IMR-90 (cell line): ENCODE results near the gene CLUH. TPM values are rescaled to one million over a fixed set of nuclear protein-coding genes. Genes with fewer than 3 reads are reported as not detected.

Source experiments
- ATAC-seq: fragments of 200-7000 bp; cut with Tn5 transposase; 2 replicates; pipeline ENCODE4 v1.9.1; 2020; ENCODE audit warnings: low read depth, mild to moderate bottlenecking, moderate library complexity
- BruUV-seq: library from RNA; stranded (reverse); fragments of 400-500 nt; replicated peaks from 2 replicates; lab custom pipeline; 2021; lab: Mats Ljungman, UMichigan
- CTCF ChIA-PET: fragments of 300-600 bp; formaldehyde crosslinking; extraction: SDS; loops from one replicate; lab custom pipeline; 2021; ENCODE audit warnings: antibody characterized with exemption; lab: Yijun Ruan, JAX
- POLR2A ChIA-PET: fragments of 300-600 bp; sonication (Branson Sonifier 250); formaldehyde crosslinking; loops from one replicate; lab custom pipeline; 2022; ENCODE audit warnings: antibody characterized with exemption; ENCODE audit not compliant: unreplicated experiment; lab: Charles Lee
- DNase-seq: peaks from one replicate; pipeline ENCODE4 v3.0.0; 2013
- H2AFZ ChIP-seq: replicated peaks from 2 replicates; pipeline ENCODE3; 2013; ENCODE audit warnings: low read length, mild to moderate bottlenecking; ENCODE audit not compliant: poor library complexity
- H2AK5ac ChIP-seq: 2 replicates; pipeline ENCODE4 v1.6.1; 2013; ENCODE audit warnings: low read depth, low read length, inconsistent platforms
- H2AK9ac ChIP-seq: replicated peaks from 2 replicates; pipeline ENCODE3; 2013; ENCODE audit warnings: mild to moderate bottlenecking, low read depth, low read length, moderate library complexity; ENCODE audit not compliant: poor library complexity
- H2BK120ac ChIP-seq: 2 replicates; pipeline ENCODE4 v1.6.1; 2013; ENCODE audit warnings: low read depth, low read length, inconsistent platforms
- H2BK15ac ChIP-seq: 3 replicates; pipeline ENCODE4 v1.6.1; 2013; ENCODE audit warnings: low read depth, low read length, inconsistent platforms
- H2BK20ac ChIP-seq: 2 replicates; pipeline ENCODE4 v1.6.1; 2013; ENCODE audit warnings: low read depth, mild to moderate bottlenecking, inconsistent platforms, low read length, moderate library complexity
- H2BK5ac ChIP-seq: 2 replicates; pipeline ENCODE4 v1.6.1; 2013; ENCODE audit warnings: mild to moderate bottlenecking, low read depth, low read length, inconsistent platforms; ENCODE audit not compliant: poor library complexity, severe bottlenecking
- H3K14ac ChIP-seq: replicated peaks from 2 replicates; pipeline ENCODE4 v1.6.1; 2013; ENCODE audit warnings: low read depth, low read length, inconsistent platforms
- H3K18ac ChIP-seq: 2 replicates; pipeline ENCODE4 v1.6.1; 2013; ENCODE audit warnings: low read depth, low read length, control low read depth
- H3K23ac ChIP-seq: 2 replicates; pipeline ENCODE4 v1.6.1; 2013; ENCODE audit warnings: low read depth, low read length, inconsistent platforms
- H3K27ac ChIP-seq: 2 replicates; pipeline ENCODE4 v1.5.1; 2013; ENCODE audit warnings: mild to moderate bottlenecking, control low read depth, low read length; ENCODE audit not compliant: insufficient read depth
- H3K27me3 ChIP-seq: 2 replicates; pipeline ENCODE4 v1.6.1; 2013; ENCODE audit warnings: low read length; ENCODE audit not compliant: control insufficient read depth, insufficient read depth
- H3K36me3 ChIP-seq: 2 replicates; pipeline ENCODE4 v1.6.1; 2013; ENCODE audit warnings: low read length, mixed read lengths; ENCODE audit not compliant: control insufficient read depth, insufficient read depth
- H3K4ac ChIP-seq: 2 replicates; pipeline ENCODE4 v1.6.1; 2013; ENCODE audit warnings: low read depth, low read length, inconsistent platforms
- H3K4me1 ChIP-seq: 2 replicates; pipeline ENCODE4 v1.6.1; 2013; ENCODE audit warnings: low read length, mixed read lengths; ENCODE audit not compliant: control insufficient read depth, insufficient read depth
- H3K4me2 ChIP-seq: 2 replicates; pipeline ENCODE4 v1.6.1; 2013; ENCODE audit warnings: low read depth, mild to moderate bottlenecking, control low read depth, low read length, moderate library complexity
- H3K4me3 ChIP-seq: 2 replicates; pipeline ENCODE4 v1.5.1; 2013; ENCODE audit warnings: low read depth, mild to moderate bottlenecking, control low read depth, low read length, moderate library complexity; ENCODE audit not compliant: insufficient read depth
- H3K56ac ChIP-seq: 2 replicates; pipeline ENCODE4 v1.6.1; 2013; ENCODE audit warnings: low read length, inconsistent platforms; ENCODE audit not compliant: insufficient read depth; ENCODE audit errors: extremely low read depth
- H3K79me1 ChIP-seq, 2 experiments: 2 replicates each; pipeline ENCODE4 v1.6.1; 2013; ENCODE audit warnings: low read length in 2 of 2, inconsistent platforms in 1 of 2, low read depth in 1 of 2
- H3K9ac ChIP-seq: 2 replicates; pipeline ENCODE4 v1.6.1; 2013; ENCODE audit warnings: low read depth, low read length, control low read depth
- H3K9me1 ChIP-seq: 2 replicates; pipeline ENCODE4 v1.6.1; 2013; ENCODE audit warnings: low read length, inconsistent platforms; ENCODE audit not compliant: insufficient read depth
- H3K9me3 ChIP-seq: 2 replicates; pipeline ENCODE4 v1.6.1; 2013; ENCODE audit warnings: low read length; ENCODE audit not compliant: control insufficient read depth, insufficient read depth
- H4K20me1 ChIP-seq: 2 replicates; pipeline ENCODE4 v1.6.1; 2013; ENCODE audit warnings: low read length, inconsistent platforms; ENCODE audit not compliant: insufficient read depth
- H4K5ac ChIP-seq: 2 replicates; pipeline ENCODE4 v1.6.1; 2013; ENCODE audit warnings: mild to moderate bottlenecking, low read depth, low read length, control low read depth
- H4K8ac ChIP-seq, 2 experiments: 2 replicates each; pipeline ENCODE4 v1.6.1; 2013; ENCODE audit warnings: low read depth in 2 of 2, low read length in 2 of 2, control low read depth in 1 of 2, inconsistent platforms in 1 of 2
- H4K91ac ChIP-seq: 2 replicates; pipeline ENCODE4 v1.6.1; 2013; ENCODE audit warnings: low read depth, low read length, inconsistent platforms; ENCODE audit not compliant: insufficient read depth
- BHLHE40 ChIP-seq: fragments of 150-350 bp; IDR thresholded peaks from 2 replicates; pipeline ENCODE4 v1.6.1; 2016; ENCODE audit warnings: mild to moderate bottlenecking, low read depth, low read length
- CEBPB ChIP-seq: IDR thresholded peaks from 2 replicates; pipeline ENCODE4 v1.6.1; 2012; ENCODE audit warnings: low read depth, low read length, improper control_type of control experiment
- FOS ChIP-seq: fragments of 150-350 bp; IDR thresholded peaks from 2 replicates; pipeline ENCODE4 v1.6.1; 2016; ENCODE audit warnings: low read depth, low read length
- MAFK ChIP-seq: IDR thresholded peaks from 2 replicates; pipeline ENCODE4 v1.6.1; 2012; ENCODE audit warnings: low read depth, low read length, improper control_type of control experiment
- MXI1 ChIP-seq: IDR thresholded peaks from 2 replicates; pipeline ENCODE4 v1.6.1; 2012; ENCODE audit warnings: low read depth, mild to moderate bottlenecking, low read length, moderate library complexity, borderline replicate concordance
- RAD21 ChIP-seq: IDR thresholded peaks from 2 replicates; pipeline ENCODE4 v1.6.1; 2012; ENCODE audit warnings: low read length, improper control_type of control experiment
- RCOR1 ChIP-seq: IDR thresholded peaks from 2 replicates; pipeline ENCODE4 v1.6.1; 2012; ENCODE audit warnings: mild to moderate bottlenecking, low read length, improper control_type of control experiment; ENCODE audit not compliant: insufficient replicate concordance
- SMC3 ChIP-seq: fragments of 150-350 bp; IDR thresholded peaks from 2 replicates; pipeline ENCODE4 v1.6.1; 2016; ENCODE audit warnings: low read depth, mild to moderate bottlenecking, antibody characterized with exemption, low read length, moderate library complexity
- WGBS, 2 experiments: methylation state at CpG; one replicate each; pipeline versions ENCODE4 v1.1.5 to v1.1.7; 2013; ENCODE audit warnings: missing lambda C conversion rate in 2 of 2; ENCODE audit not compliant: insufficient read length in 1 of 2; ENCODE audit errors: extremely low coverage in 2 of 2; 5-methylcytosine and 5-hydroxymethylcytosine counted together
- dilution Hi-C: fragments of 300-500 bp; cut with HindIII; formaldehyde crosslinking; loops from one replicate; pipeline ENCODE4 v1.14.3; 2018; ENCODE audit warnings: low sequenced_read_pairs; ENCODE audit not compliant: unreplicated experiment
- in situ Hi-C: fragments of 300-500 bp; cut with MboI; formaldehyde crosslinking; loops from 3 replicates; pipeline ENCODE4 v1.14.3; 2019; ENCODE audit warnings: low sequenced_read_pairs, inconsistent platforms, mixed read lengths
- intact Hi-C: fragments of 100-400 bp; cut with micrococcal nuclease; formaldehyde crosslinking; loops from 2 replicates; pipeline ENCODE4 v1.10.0; 2022
- polyA plus RNA-seq, 3 experiments: library from polyadenylated mRNA; depleted of rRNA; stranded (reverse); fragments of >200 nt; gene quantifications; 2 replicates each; pipeline ENCODE4 v1.2.3, GENCODE V29; 2012; ENCODE audit warnings: low replicate concordance in 1 of 3
- total RNA-seq: library from RNA; depleted of rRNA; stranded (reverse); fragments of >200 nt; gene quantifications from 2 replicates; pipeline ENCODE4 v1.2.3, GENCODE V29; 2012
- TF ChIP-seq, protein P1 (sequence below): fragments of 150-350 bp; IDR thresholded peaks from 2 replicates; pipeline ENCODE4 v1.6.1; 2016; ENCODE audit warnings: low read depth, mild to moderate bottlenecking, low read length, moderate library complexity, borderline replicate concordance
- TF ChIP-seq, protein P2 (sequence below): conservative IDR thresholded peaks from 2 replicates; pipeline ENCODE4 v1.5.1; 2012; ENCODE audit warnings: mild to moderate bottlenecking, low read depth, low read length, improper control_type of control experiment

Gene CLUH
- total and polyA plus RNA-seq, 2 of the 4 experiments (the other 2 are of a cell fraction): 12.9 to 42.0 TPM

DNA sequence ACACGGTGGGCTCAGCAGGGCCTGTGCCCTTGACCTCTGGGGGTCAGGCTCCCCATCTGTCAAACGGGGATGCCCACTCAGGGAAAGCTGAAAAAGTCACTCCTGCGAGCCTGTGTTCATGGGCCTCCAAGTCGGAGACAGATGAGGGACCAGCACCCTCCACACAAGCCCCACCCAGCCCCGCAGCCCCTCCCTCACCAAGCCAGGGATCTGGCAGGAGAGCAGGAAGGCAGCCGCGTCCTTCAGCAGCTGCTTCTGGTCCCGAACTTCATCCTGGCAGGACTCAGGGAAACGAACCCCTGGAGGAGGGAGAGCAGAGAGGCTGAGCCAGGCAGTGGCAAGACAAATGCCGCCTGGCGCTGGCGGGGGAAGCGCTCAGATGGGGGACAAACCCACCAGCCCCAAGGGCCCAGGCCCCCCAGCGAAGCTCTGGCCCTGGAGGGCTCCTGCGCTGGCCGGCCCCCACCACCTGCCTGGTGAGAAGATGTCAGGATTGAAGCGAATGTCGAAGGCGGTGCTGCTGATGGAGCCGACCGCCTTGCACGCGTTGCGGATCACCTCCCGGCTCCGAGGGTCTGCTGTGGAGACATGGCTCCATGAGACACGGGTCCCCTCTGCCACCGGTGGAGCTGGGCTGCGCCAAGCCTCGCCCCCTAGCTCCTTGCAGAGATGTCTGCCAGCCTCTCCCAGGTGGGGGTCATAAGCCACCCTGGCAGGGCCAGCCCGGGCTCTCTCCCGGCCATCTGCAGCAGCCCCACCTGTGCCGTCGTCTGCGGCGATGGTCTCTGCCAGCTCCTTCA is 15.4 kb downstream of the CLUH start (continued):
- TF ChIP-seq SMC3: no peak

DNA sequence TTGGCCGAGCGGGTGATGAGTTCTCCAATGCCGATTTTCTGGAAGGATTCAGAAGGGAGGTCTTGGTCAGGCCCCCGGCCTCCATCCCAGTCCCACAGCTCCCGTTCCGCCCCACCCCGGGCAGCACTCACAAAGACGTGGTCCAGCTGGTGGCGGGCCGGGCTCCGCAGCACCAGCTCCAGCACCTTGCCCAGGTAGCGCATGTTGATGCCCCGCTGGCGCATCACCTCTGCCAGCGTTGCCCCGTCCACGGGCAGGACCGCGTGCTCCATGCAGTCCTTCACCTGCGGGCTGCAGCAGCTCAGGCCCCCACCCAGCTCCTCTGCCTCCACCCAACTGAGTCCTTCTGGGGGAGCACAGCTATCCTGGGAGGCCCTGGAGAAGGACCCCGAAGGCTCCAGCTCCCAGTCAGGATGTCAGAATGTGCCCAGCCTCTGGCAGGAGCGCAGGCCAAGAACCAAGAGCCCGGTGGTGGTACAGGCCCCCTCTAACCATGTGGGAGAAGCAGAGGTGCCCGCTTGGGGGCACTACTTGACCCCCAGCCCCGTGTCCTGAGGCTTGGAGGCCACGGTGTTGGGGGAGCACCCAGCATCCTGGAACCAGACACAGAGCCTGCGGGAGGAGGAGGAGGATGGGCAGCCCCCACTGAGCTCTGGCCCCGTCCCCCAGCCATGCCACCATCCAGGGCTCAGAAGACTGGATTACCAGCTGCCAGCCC is 16.2 kb downstream of the CLUH start:
- DNase-seq (no peak), ATAC-seq (no peak)
- H3K79me1 ChIP-seq: 0 out of 4 replicates have a peak, but pooled peaks cover 0 to 3% of the 10 kb centered on the region in 2 experiments
- in situ Hi-C loops: no loop called here
- POLR2A ChIA-PET: no interaction called here
- H3K18ac ChIP-seq: no peak overlapping the region
- no TSS peak for BruUV-seq
- no peak overlapping the region for H2BK5ac ChIP-seq
- H2AK5ac ChIP-seq: no peak overlapping the region
- intact Hi-C loops: no loop called here
- no peaks in the 10 kb centered on the region; the same call in 1 of the 2 replicates for H4K20me1 ChIP-seq
- no peak overlapping the region for H2BK20ac ChIP-seq
- H2AK9ac ChIP-seq: no peak overlapping the region
- no peak overlapping the region for H3K9ac ChIP-seq
- no peak overlapping the region for H3K14ac ChIP-seq
- no peak overlapping the region for H4K8ac ChIP-seq
- no peak overlapping the region for H2AFZ ChIP-seq
- peaks cover 53% of the 10 kb centered on the region for H3K36me3 ChIP-seq
- no peak overlapping the region for H4K5ac ChIP-seq
- no peak overlapping the region for H4K91ac ChIP-seq
- H2BK120ac ChIP-seq: no peak overlapping the region
- no peak overlapping the region for H3K27ac ChIP-seq
- H3K4me1 ChIP-seq: no peaks in the 10 kb centered on the region
- no peak overlapping the region for H3K4ac ChIP-seq
- H3K27me3 ChIP-seq: no peaks in the 10 kb centered on the region
- no peak overlapping the region for H3K4me3 ChIP-seq
- 97% methylated on average over 11 of the region's 28 CpGs; no CpG with 5 or more reads in 1 of the 2 experiments for WGBS, 2 experiments
- H3K9me3 ChIP-seq: no peaks in the 10 kb centered on the region
- TF ChIP-seq BHLHE40 (no peak), MAFK (no peak), CEBPB (no peak), RAD21 (no peak), FOS (no peak), RCOR1 (no peak), MXI1 (no peak)
- TF ChIP-seq, protein P1, sequence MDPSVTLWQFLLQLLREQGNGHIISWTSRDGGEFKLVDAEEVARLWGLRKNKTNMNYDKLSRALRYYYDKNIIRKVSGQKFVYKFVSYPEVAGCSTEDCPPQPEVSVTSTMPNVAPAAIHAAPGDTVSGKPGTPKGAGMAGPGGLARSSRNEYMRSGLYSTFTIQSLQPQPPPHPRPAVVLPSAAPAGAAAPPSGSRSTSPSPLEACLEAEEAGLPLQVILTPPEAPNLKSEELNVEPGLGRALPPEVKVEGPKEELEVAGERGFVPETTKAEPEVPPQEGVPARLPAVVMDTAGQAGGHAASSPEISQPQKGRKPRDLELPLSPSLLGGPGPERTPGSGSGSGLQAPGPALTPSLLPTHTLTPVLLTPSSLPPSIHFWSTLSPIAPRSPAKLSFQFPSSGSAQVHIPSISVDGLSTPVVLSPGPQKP: no peak
- TF ChIP-seq, protein P2, sequence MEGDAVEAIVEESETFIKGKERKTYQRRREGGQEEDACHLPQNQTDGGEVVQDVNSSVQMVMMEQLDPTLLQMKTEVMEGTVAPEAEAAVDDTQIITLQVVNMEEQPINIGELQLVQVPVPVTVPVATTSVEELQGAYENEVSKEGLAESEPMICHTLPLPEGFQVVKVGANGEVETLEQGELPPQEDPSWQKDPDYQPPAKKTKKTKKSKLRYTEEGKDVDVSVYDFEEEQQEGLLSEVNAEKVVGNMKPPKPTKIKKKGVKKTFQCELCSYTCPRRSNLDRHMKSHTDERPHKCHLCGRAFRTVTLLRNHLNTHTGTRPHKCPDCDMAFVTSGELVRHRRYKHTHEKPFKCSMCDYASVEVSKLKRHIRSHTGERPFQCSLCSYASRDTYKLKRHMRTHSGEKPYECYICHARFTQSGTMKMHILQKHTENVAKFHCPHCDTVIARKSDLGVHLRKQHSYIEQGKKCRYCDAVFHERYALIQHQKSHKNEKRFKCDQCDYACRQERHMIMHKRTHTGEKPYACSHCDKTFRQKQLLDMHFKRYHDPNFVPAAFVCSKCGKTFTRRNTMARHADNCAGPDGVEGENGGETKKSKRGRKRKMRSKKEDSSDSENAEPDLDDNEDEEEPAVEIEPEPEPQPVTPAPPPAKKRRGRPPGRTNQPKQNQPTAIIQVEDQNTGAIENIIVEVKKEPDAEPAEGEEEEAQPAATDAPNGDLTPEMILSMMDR: no peak
- no peak overlapping the region for H3K23ac ChIP-seq
- no peak overlapping the region for H3K56ac ChIP-seq
- no peaks in the 10 kb centered on the region for H3K9me1 ChIP-seq
- dilution Hi-C loops: no loop called here
- no peak overlapping the region for H3K4me2 ChIP-seq
- CTCF ChIA-PET: interaction anchor here (0.7 kb wide), 1 partner anchor 14 kb away, joined by 3 read pairs; no protein-coding TSS in a partner anchor
- no peak overlapping the region for H2BK15ac ChIP-seq
